Astrocyte (in vitro differentiated cells and primary cell): ENCODE results near the gene TSPAN32.

Source experiments
- EZH2 ChIP-seq: IDR thresholded peaks from 2 replicates; pipeline ENCODE4 v1.6.1; 2012; ENCODE audit warnings: mild to moderate bottlenecking, low read length, inconsistent platforms; ENCODE audit not compliant: insufficient read depth
- TF ChIP-seq, protein P1 (sequence below): IDR thresholded peaks from 2 replicates; pipeline ENCODE4 v1.5.1; 2011; ENCODE audit warnings: low read depth, mild to moderate bottlenecking, inconsistent platforms, low read length, moderate library complexity; ENCODE audit not compliant: insufficient read depth

DNA sequence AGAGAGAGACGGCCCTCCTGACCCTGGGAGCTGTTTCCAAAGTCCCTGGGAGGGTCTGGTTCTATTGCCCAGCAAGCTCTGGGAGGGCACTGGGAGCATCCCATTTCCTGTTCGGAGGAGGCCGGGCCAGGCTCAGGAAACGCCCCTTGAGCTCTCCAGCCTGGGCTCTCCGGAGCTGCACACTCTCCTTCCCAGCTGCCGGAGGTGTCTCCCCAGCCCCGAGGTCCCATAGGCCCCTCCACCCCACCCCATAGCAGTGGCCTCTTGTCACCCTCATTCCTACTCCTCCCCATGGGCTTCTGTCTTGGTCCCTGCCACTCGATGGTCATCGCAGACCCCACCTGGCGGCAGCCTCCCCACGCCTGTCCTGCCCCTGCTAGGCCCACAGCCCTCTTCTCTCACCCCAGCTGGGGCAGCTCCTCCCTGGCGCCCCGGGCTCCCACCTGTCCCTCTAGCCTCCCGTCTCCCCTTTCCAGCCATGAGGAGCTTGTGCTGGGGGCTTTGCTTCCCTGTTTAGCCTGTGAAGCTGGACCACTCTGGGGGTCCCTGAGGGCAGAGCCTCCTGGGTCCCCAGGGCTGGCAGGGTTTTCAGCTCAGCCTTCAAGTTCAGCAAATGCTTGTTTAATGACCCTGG lies 2.8 kb downstream of the TSPAN32 start:
- TF ChIP-seq, protein P1, sequence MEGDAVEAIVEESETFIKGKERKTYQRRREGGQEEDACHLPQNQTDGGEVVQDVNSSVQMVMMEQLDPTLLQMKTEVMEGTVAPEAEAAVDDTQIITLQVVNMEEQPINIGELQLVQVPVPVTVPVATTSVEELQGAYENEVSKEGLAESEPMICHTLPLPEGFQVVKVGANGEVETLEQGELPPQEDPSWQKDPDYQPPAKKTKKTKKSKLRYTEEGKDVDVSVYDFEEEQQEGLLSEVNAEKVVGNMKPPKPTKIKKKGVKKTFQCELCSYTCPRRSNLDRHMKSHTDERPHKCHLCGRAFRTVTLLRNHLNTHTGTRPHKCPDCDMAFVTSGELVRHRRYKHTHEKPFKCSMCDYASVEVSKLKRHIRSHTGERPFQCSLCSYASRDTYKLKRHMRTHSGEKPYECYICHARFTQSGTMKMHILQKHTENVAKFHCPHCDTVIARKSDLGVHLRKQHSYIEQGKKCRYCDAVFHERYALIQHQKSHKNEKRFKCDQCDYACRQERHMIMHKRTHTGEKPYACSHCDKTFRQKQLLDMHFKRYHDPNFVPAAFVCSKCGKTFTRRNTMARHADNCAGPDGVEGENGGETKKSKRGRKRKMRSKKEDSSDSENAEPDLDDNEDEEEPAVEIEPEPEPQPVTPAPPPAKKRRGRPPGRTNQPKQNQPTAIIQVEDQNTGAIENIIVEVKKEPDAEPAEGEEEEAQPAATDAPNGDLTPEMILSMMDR, result no peak
- no peak for TF ChIP-seq EZH2
